Kidney (tissue), 14 donors: ENCODE data around the gene ZNF860. TPM values are rescaled to one million over a fixed set of nuclear protein-coding genes. Genes with fewer than 3 reads are reported as not detected.

ENCODE experiments used
- DNase-seq, 5 donors: peaks; one replicate each; pipeline ENCODE4 v3.0.0-alpha.2; 2013 to 2020
- FAIRE-seq: peaks from 2 replicates; lab custom pipeline; 2012; peaks lifted over from hg19 to GRCh38; lab: Jason Lieb, UNC
- H3K27ac ChIP-seq, 2 donors: one replicate each; pipeline ENCODE4 v1.7.0; 2013; ENCODE audit warnings: low read depth in 2 of 2, low read length in 2 of 2, inconsistent platforms in 1 of 2
- H3K27me3 ChIP-seq: one replicate; pipeline ENCODE4 v1.7.1; 2013; ENCODE audit warnings: low read length, inconsistent platforms; ENCODE audit not compliant: control insufficient read depth, insufficient read depth
- H3K36me3 ChIP-seq, 3 donors: one replicate each; pipeline versions ENCODE4 v1.7.0 to v1.7.1; 2013; ENCODE audit warnings: low read length in 3 of 3, control low read depth in 1 of 3, inconsistent platforms in 1 of 3; ENCODE audit not compliant: insufficient read depth in 3 of 3, control insufficient read depth in 2 of 3
- H3K4me1 ChIP-seq, 3 donors: one replicate each; pipeline versions ENCODE4 v1.7.0 to v1.7.1; 2013; ENCODE audit warnings: low read length in 3 of 3, inconsistent platforms in 1 of 3, low read depth in 1 of 3; ENCODE audit not compliant: control insufficient read depth in 2 of 3, insufficient read depth in 2 of 3
- H3K4me3 ChIP-seq, 3 donors: one replicate each; pipeline versions ENCODE4 v1.7.0 to v1.8.1; 2013; ENCODE audit warnings: low read length in 3 of 3, control low read depth in 1 of 3, inconsistent platforms in 1 of 3
- H3K9ac ChIP-seq, 3 donors: one replicate each; pipeline versions ENCODE4 v1.7.0 to v1.7.1; 2013; ENCODE audit warnings: low read length in 3 of 3, control low read depth in 1 of 3, inconsistent platforms in 1 of 3
- H3K9me3 ChIP-seq, 3 donors: one replicate each; pipeline versions ENCODE4 v1.7.0 to v1.7.1; 2013; ENCODE audit warnings: low read length in 3 of 3, control low read depth in 1 of 3, inconsistent platforms in 1 of 3; ENCODE audit not compliant: control insufficient read depth in 2 of 3, insufficient read depth in 1 of 3
- CTCF ChIP-seq: IDR thresholded peaks from 3 replicates; pipeline ENCODE4 v1.5.1; 2012; ENCODE audit warnings: mild to moderate bottlenecking, moderate library complexity, borderline replicate concordance; ENCODE audit not compliant: insufficient read depth; ENCODE audit errors: extremely low read depth
- intact Hi-C: fragments of 100-400 bp; cut with DNase I; formaldehyde crosslinking; loops from one replicate; pipeline ENCODE4 v1.11.1; 2022
- polyA plus RNA-seq: library from polyadenylated mRNA; stranded (reverse); fragments of 350-450 nt; fragmentation: Illumina TruSeq; extraction: RNeasy Lipid Tissue Mini Kit (QIAGEN cat#74804); gene quantifications from one replicate; pipeline ENCODE4 v1.2.3, GENCODE V29; 2014; ENCODE audit warnings: low read depth, low replicate concordance; ENCODE audit not compliant: insufficient read depth
- total RNA-seq: library from RNA; stranded (reverse); fragmentation: NEBNext Ultra II Directional; extraction: Animal tissue kit (Norgen Biotek cat#: 25700); gene quantifications from one replicate; pipeline ENCODE4 v1.2.1, GENCODE V29; 2021
- donor health status: control.
- donor health status: control.
- donor health status: control.
- donor health status: control.
- donor health status: control.
- donor health status: DM: yes; HTN: yes; CAD: no.
- donor health status: Normal renal cell carcinoma (clear cell type).

ZNF860 gene
- total and polyA plus RNA-seq, 2 donors from 2014 or later: 0.84 to 5.9 TPM

- H3K27ac ChIP-seq: peak overlapping the region in 1 of 2 donors; percentile 89
- DNase-seq (peak in 2 of 5 donors; percentile 32 to 52), FAIRE-seq (no peak)
- H3K9me3 ChIP-seq: peaks cover 0 to 7% (median 2%) of the 10 kb centered on the region in 3 donors
- peak overlapping the region in 1 of 3 donors; percentile 2 for H3K4me3 ChIP-seq
- H3K9ac ChIP-seq: no peak overlapping the region
- H3K27me3 ChIP-seq: no peaks in the 10 kb centered on the region
- peaks cover 0 to 31% (median 29%) of the 10 kb centered on the region in 3 donors for H3K4me1 ChIP-seq
- H3K36me3 ChIP-seq: no peaks in the 10 kb centered on the region
- intact Hi-C loops: no loop called here
- TF ChIP-seq CTCF: no peak
Measured at GRCh38 chr3:31958701-31959152, 22.8 kb upstream of the ZNF860 start.

- H3K27ac ChIP-seq: peak overlapping the region; percentile 25 to 89
- H3K9ac ChIP-seq: peak overlapping the region in 1 of 3 donors; percentile 29
- H3K36me3 ChIP-seq: no peaks in the 10 kb centered on the region
- no peak for FAIRE-seq
- H3K4me1 ChIP-seq: peaks cover 0 to 31% (median 29%) of the 10 kb centered on the region in 3 donors
- H3K9me3 ChIP-seq: peaks cover 0 to 7% (median 2%) of the 10 kb centered on the region in 3 donors
- H3K27me3 ChIP-seq: no peaks in the 10 kb centered on the region
- no peak for DNase-seq
- no peak overlapping the region for H3K4me3 ChIP-seq
- intact Hi-C loops: no loop called here
- no peak for TF ChIP-seq CTCF
Measured at GRCh38 chr3:31959251-31959650, 22.3 kb upstream of the ZNF860 start.

- Histone ChIP-seq H3K9me3 (peaks cover 0 to 7% (median 2%) of the 10 kb centered on the region in 3 donors), H3K36me3 (no peaks in the 10 kb centered on the region), H3K4me3 (peak overlapping the region in 2 of 3 donors; percentile 40 to 57), H3K27ac (peak overlapping the region; percentile 17 to 89), H3K27me3 (no peaks in the 10 kb centered on the region), H3K4me1 (peaks cover 0 to 31% (median 29%) of the 10 kb centered on the region in 3 donors), H3K9ac (peak overlapping the region in 2 of 3 donors; percentile 29 to 31)
- no peak for FAIRE-seq
- intact Hi-C loops: no loop called here
- no peak for DNase-seq
- TF ChIP-seq CTCF: no peak
Measured at GRCh38 chr3:31959951-31960792, 21.4 kb upstream of the ZNF860 start.
